Measurements from ENCODE around the gene ERVK3-1. TPM values are rescaled to one million over a fixed set of nuclear protein-coding genes. Genes with fewer than 3 reads are reported as not detected.

The ERVK3-1 gene
- total and polyA plus RNA-seq, 2 experiments from 2014 or later: 57.9 to 71.7 TPM

DNA sequence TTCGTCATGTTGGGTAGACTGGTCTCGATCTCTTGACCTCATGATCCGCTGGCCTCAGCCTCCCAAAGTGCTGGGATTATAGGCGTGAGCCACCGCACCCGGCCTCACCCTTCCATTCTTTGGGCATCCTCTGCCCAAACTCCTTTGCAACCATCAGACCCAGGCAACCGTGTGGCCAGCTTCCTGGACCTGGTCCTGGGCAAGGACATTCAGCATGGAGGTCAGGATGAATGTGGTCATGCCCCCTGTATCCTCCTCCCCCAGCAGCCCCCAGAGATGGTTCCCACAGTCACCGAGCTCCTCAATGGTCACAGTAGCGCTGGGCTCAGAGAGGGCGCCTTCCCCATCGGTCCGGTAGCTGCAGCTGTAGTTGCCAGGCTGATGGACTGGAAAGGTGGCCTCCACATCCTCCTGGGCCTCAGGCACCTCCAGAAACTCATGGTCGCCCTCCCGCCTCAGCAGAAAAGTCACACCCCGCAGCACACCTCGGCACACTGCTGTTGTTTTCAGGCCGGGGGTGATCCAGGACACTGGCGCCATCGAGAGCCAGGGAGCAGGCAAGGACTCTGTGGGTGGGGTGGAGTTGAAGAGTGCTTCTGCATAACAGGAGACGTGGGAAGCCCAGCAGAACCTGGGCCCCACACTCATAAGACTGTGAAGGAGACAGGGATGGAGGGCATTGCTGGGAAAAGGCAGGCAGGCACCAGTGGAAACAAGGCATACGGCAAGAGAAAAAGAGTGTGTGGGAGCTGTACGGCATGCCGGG is 47.0 kb downstream of the ERVK3-1 start:
- no peaks in the 10 kb centered on the region for H3K27me3 ChIP-seq
- H3K4me2 ChIP-seq: no peak overlapping the region
- peaks cover 6% of the 10 kb centered on the region for H3K79me2 ChIP-seq
- H3K9me2 ChIP-seq (replicated peaks; ENCODE audit: insufficient read depth): no peaks in the 10 kb centered on the region
- H2AFZ ChIP-seq: no peak overlapping the region
- H3K9me3 ChIP-seq (ENCODE audit: low read depth): no peaks in the 10 kb centered on the region
- H4K20me1 ChIP-seq (ENCODE audit: insufficient read depth, poor library complexity, severe bottlenecking): no peaks in the 10 kb centered on the region
- H3K4me1 ChIP-seq (ENCODE audit: insufficient read depth): no peaks in the 10 kb centered on the region
- H3K4me3 ChIP-seq: no peak overlapping the region
- 92% methylated on average over 23 of the region's 23 CpGs for WGBS (ENCODE audit: low lambda C conversion rate, missing lambda C conversion rate)
- no peak for TF ChIP-seq EZH2phosphoT487 (IDR thresholded peaks at IDR 0.05; ENCODE audit: low read depth, severe bottlenecking, unreplicated experiment)
- TF ChIP-seq EZH2 (IDR thresholded peaks at IDR 0.05; ENCODE audit: borderline replicate concordance): no peak
- TF ChIP-seq, protein P1, sequence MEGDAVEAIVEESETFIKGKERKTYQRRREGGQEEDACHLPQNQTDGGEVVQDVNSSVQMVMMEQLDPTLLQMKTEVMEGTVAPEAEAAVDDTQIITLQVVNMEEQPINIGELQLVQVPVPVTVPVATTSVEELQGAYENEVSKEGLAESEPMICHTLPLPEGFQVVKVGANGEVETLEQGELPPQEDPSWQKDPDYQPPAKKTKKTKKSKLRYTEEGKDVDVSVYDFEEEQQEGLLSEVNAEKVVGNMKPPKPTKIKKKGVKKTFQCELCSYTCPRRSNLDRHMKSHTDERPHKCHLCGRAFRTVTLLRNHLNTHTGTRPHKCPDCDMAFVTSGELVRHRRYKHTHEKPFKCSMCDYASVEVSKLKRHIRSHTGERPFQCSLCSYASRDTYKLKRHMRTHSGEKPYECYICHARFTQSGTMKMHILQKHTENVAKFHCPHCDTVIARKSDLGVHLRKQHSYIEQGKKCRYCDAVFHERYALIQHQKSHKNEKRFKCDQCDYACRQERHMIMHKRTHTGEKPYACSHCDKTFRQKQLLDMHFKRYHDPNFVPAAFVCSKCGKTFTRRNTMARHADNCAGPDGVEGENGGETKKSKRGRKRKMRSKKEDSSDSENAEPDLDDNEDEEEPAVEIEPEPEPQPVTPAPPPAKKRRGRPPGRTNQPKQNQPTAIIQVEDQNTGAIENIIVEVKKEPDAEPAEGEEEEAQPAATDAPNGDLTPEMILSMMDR (IDR thresholded peaks at IDR 0.05; ENCODE audit: poor library complexity): no peak
- H3K36me3 ChIP-seq (replicated peaks; ENCODE audit: insufficient read depth, low read depth): no peaks in the 10 kb centered on the region
- no peak overlapping the region for H3K27ac ChIP-seq
- no peak for DNase-seq (ENCODE audit: low spot score)

DNA sequence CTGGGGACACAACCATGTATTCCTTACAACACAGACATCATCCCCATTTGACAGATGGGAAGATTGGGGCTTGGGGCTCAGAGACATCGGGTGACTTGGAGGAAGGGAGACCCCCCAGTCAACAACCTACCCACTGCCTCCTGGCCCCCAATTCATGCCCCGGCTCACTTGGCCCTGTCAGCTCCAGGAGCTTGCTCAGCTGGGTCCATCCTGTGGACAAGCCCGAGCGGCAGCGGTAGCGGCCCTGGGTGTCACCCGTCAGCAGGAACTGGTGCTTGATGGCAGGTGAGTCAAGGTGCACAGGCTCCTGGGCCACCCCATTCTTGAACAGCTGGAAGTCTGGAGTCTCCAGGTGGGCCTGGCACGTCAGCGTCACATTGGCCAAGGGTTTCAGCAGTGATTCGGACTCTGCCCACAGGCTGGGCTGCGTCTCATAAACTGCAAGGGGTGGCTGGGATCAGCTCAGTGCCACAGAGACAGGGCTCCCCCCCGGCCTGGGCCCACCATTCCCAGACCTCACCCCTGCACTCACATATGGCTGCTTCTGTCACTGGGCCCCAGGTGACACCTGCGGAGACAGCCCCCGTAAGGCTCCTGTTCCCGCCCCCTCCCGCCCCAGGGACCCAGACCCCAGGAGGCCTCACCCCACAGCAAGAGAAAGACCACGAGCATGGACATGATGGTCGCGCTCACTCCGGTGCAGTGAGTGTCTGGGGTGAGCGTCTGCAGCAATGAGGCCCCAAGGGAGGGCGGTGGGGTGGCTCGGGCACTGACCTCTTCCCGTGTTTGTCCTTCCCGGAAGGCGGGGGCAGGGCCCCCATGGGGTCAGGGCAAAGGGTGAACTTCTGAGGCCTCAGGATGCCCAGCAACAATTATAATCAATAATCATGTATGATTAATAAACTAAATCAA is 47.8 kb downstream of the ERVK3-1 start, which contains the start of gene A1BG:
A1BG (minus strand) TSS at position 733 of the 912 bp plus-strand sequence; CDS start at position 678, 55 bp downstream.
- Histone ChIP-seq H3K79me2 (peaks cover 6% of the 10 kb centered on the region), H3K9me3 (ENCODE audit: low read depth) (no peaks in the 10 kb centered on the region), H4K20me1 (ENCODE audit: insufficient read depth, poor library complexity, severe bottlenecking) (no peaks in the 10 kb centered on the region), H3K4me1 (ENCODE audit: insufficient read depth) (no peaks in the 10 kb centered on the region), H3K36me3 (replicated peaks; ENCODE audit: insufficient read depth, low read depth) (no peaks in the 10 kb centered on the region), H3K27ac (no peak within 1 kb of the TSS), H3K4me3 (no peak within 1 kb of the TSS), H2AFZ (no peak within 1 kb of the TSS), H3K4me2 (no peak within 1 kb of the TSS), H3K27me3 (no peaks in the 10 kb centered on the region), H3K9me2 (replicated peaks; ENCODE audit: insufficient read depth) (no peaks in the 10 kb centered on the region)
- no peak for DNase-seq (ENCODE audit: low spot score)
- WGBS (ENCODE audit: low lambda C conversion rate, missing lambda C conversion rate): 85% methylated on average over 24 of the region's 26 CpGs
- no peak for TF ChIP-seq EZH2 (IDR thresholded peaks at IDR 0.05; ENCODE audit: borderline replicate concordance)
- TF ChIP-seq, protein P1 (IDR thresholded peaks at IDR 0.05; ENCODE audit: poor library complexity): no peak
- no peak for TF ChIP-seq EZH2phosphoT487 (IDR thresholded peaks at IDR 0.05; ENCODE audit: low read depth, severe bottlenecking, unreplicated experiment)

DNA sequence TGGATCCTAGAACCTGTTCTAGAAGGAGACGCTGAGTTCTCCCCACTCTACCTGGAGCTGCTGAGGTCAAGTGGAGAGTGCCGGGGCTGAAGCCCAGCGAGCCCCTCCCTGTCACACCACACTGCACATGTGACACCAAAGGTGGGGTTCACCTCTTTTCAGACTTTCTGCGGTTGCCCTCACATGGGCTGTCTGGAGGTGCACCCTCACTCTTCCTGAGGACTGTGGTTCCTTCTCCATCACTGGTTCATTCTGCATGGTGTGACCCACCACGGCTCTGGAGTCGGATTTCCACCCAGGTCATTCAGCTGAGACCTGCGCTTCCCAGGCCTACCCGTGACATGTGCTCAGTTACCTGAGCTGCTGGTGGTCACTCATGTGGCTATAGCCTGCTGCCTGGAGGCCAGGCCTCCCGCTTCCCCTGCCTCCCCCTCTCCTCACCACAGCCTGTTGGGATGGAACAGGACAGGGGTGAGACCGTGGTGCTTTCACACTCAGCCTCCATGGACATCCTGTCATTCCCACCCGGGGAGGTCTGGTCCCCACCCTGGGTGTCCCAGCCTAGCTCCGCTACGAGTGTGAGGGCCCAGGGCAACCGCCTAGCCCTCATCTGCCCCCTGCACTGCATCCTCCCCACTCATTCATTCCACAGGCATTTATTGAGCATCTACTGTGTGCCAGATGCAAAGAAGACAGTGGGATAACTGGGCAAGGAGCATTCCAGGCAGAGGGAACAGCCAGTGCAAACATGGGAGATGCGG is 48.7 kb downstream of the ERVK3-1 start:
- Histone ChIP-seq H3K9me3 (ENCODE audit: low read depth) (no peaks in the 10 kb centered on the region), H2AFZ (no peak overlapping the region), H3K27me3 (no peaks in the 10 kb centered on the region), H3K4me3 (no peak overlapping the region), H3K79me2 (peaks cover 2% of the 10 kb centered on the region), H3K4me1 (ENCODE audit: insufficient read depth) (no peaks in the 10 kb centered on the region), H3K27ac (no peak overlapping the region), H3K36me3 (replicated peaks; ENCODE audit: insufficient read depth, low read depth) (no peaks in the 10 kb centered on the region), H4K20me1 (ENCODE audit: insufficient read depth, poor library complexity, severe bottlenecking) (no peaks in the 10 kb centered on the region), H3K4me2 (no peak overlapping the region), H3K9me2 (replicated peaks; ENCODE audit: insufficient read depth) (no peaks in the 10 kb centered on the region)
- DNase-seq (ENCODE audit: low spot score): no peak
- TF ChIP-seq, protein P1 (IDR thresholded peaks at IDR 0.05; ENCODE audit: poor library complexity): no peak
- TF ChIP-seq EZH2phosphoT487 (IDR thresholded peaks at IDR 0.05; ENCODE audit: low read depth, severe bottlenecking, unreplicated experiment): no peak
- no peak for TF ChIP-seq EZH2 (IDR thresholded peaks at IDR 0.05; ENCODE audit: borderline replicate concordance)
- WGBS (ENCODE audit: low lambda C conversion rate, missing lambda C conversion rate): 96% methylated on average over 14 of the region's 15 CpGs
